Ramos (cell line): ENCODE measurements around the gene GSTO2.

Experiments used
- in situ Hi-C: fragments of 300-500 bp; cut with MboI; formaldehyde crosslinking; loops from one replicate; pipeline ENCODE4 v1.14.3; 2022; ENCODE audit warnings: low sequenced_read_pairs; ENCODE audit not compliant: unreplicated experiment

Gene GSTO2

DNA sequence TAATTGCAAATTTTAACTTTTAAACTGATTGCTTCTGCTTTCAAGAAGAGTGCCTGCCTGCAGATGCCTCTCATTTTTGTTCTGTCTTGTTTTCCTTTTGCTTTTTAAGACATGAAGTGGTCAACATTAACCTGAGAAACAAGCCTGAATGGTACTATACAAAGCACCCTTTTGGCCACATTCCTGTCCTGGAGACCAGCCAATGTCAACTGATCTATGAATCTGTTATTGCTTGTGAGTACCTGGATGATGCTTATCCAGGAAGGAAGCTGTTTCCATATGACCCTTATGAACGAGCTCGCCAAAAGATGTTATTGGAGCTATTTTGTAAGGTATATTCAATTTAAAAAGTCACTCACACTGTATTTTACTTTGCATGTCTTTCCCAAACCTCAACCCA lies 8.8 kb downstream of the GSTO2 start:
- in situ Hi-C loops: no loop called here

DNA sequence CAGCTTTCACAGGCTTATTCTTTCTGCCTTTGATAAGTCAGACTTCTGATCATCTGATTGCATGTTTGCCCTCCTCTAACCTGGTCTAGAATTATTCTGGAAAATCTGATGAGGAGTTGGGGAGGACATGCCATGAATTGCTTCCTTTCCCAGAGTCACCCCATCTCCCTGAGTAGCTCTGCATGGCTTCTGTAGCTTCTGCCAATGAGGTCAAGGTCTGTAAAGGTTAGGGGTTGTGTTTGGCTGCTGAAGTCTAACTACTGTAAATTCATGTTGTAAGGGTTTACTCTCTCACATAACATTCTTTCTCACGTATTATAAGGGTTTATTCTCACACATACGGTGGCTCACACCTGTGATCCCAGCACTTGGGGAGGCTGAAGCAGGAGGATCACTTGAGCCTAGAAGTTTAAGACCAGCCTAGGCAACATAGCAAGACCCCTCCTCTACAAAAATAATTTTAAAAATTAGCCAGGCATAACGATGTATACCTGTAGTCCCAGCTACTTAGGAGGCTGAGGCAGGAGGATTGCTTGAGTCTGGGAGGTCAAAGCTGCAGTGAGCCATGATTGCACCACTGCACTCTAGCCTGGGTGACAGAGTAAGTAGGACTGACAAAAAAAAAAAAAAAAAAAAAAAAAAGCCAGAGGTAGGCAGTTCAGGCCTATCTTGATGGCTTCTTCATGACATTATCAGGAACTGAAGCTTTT lies 10.7 kb downstream of the GSTO2 start:
- in situ Hi-C loops: no loop called here

DNA sequence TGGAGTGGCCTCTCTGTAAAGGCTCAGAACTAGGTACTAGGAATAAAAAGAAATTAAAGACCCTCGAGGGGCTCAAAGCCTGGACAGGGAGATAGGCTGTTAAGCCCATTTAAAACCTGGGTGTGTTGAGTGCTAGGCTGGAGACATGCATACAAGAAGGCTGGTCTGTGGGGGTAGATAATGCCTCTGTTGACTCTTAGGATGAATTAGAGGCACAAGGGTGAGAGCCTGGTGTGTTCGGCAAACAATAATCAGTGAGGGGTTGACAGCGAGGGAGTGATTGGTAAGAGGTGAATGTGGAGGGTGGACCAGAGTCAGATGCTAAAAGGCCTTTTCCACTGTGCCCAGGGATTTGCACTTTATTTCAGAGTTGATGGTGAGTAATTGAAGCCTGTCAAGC lies 12.7 kb downstream of the GSTO2 start:
- in situ Hi-C loops: no loop called here

DNA sequence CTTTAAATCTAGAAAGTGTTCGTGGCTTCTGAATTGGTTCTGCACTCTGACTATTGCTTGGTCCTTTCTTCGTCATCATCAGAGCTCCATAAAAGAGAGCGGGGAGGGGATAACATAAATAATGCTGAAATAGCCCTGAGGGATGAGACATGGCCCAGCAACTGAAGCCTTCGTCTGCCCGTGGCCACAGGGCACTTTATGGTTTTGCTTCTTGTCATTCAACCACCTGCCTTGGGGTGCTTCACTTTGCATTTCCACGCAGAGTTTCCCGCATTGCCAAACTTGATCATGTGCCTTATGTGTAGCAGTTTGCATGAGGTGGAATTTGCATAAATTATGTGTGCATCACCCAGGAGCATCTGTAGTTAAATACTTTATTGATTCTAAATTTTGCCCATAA lies 15.9 kb downstream of the GSTO2 start:
- in situ Hi-C loops: no loop called here

DNA sequence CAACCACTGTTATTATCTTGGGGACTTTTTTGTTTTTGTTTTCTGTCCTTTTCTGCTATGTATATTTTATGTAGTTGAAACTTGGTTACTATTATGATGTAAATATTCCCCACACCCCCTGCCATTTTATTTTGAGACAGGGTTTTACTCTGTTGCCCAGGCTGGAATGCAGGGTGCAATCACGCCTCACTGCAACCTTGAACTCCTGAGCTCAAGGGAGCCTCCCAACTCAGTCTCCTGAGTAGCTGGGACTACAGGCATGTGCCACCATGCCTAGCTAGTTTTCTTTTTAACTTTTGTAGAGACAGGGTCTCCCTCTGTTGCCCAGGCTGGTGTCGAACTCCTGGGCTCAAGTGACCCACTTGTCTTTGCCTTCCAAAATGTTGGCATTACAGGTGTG lies 18.0 kb downstream of the GSTO2 start:
- in situ Hi-C loops: no loop called here

DNA sequence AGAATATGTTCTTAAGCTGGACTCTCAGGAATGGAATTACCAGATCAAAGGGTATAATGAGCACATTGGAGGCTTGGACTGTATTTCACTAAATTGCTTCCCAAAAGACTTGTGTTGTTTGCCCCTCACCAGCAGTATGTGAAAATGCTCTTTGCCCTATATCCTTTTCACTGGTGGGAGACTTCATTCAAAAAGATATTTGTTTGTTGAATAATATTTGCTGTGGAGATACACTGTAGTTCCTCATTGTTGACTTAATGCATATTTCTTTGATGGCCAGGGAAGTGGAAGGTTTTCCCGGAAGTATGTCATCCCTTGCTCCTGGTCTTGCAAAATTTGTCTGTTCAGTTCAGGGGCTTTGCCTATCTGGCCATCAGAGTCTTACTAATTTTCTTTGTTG lies 19.4 kb downstream of the GSTO2 start:
- in situ Hi-C loops: no loop called here

DNA sequence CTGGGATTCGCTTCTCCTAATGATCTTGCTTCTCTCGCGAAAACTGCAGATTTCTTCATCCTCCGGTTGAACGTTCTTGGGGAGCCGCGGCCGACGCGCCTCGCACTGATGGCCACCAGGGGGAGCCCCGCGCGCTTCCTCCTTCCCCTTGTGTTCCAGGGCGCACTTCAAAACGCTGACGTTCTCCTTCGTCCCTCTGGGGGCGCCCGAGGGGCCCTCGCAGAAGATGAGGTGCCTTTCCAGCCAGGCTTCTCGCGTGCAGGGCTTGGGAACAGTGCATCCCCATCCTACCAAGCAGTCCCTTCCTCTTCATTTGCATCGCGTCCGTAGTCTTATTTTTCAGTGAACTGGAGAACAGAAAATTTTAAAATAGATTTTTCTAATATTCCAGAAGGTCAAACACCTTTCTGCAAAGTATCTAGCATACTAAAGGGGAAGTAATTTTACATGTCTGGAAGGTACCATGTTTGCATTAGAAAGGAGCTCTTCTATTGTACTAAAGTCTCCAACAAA lies 22.5 kb downstream of the GSTO2 start:
- in situ Hi-C loops: loop anchor here (10.0 kb wide), 1 partner anchor 53 kb away; no protein-coding TSS in a partner anchor

DNA sequence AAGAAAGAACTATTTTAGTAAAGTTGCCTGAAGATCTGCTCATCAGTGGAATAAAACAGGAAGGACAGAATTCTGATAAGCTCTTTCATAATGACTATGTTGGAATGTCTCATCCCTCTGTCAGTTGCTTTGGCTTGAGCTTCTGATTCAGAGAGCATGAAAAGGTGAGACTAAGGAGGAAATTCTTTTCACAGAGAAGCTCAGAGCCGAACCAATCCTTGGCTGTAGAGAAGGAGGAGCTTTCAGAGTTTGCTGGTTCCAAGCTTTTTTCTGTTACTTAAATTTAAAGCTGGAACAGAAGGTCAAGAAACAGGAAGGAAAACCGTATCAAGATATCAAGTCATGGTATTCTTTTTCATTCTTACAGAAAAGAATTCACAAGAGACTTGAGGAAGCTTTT lies 24.0 kb downstream of the GSTO2 start:
- in situ Hi-C loops: loop anchor here (10.0 kb wide), 1 partner anchor 52 kb away; no protein-coding TSS in a partner anchor

DNA sequence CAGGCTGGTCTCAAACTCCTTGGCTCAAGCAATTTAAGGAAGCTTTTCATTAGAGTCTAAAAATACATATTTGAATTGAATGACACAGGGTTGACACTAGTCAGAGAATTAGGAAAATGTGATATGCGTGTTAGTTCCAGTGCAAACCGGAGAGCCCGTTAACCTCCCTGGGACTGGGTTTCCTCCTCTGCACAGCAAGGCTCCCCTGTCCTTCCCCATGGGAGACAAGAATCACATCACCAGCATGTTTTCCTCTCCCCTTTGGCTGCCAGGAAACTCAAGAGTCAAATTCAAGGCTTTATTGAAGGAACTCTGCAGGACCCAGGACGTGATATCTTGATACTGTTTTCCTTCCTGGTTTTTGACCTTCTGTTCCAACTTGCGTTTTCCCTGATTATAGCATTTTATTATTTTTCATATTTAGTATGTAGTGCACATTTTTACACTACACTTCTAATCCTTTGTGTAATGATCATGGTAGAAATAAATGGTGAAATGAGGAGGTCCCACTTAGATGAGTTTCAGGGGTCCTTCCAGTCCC lies 24.9 kb downstream of the GSTO2 start:
- in situ Hi-C loops: loop anchor here (10.0 kb wide), 1 partner anchor 51 kb away; no protein-coding TSS in a partner anchor

DNA sequence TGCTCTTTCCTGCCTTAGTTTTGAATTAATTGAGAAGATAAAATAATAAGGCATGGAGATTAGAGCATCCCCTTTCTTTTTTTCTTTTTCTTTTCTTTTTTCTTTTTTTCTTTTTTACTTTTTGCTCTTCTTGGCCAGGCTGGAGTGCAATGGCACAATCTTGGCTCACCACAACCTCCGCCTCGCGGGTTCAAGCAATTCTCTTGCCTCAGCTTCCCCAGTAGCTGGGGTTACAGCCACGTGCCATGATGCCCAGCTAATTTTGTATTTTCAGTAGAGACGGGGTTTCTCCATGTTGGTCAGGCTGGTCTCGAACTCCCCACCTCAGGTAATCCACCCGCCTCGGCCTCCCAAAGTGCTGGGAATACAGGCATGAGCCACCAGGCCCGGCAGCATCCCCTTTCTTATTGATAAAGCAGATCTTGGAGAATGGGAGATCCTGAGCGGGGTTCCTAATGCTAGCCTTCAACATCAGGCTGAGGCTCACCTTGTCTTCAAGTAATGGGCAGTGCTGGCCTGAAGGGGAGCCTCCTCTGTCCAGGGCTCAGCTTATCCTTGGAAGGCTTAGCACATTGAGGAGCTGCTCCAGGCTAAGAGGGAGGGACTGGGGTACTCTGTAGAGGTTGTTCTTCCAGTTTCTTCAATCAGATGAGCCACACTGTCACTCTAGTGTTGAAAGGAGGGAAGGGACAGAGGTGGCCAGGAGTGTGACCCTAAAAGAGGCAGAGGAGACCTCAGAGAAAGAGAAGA lies 27.9 kb downstream of the GSTO2 start:
- in situ Hi-C loops: loop anchor here (10.0 kb wide), 1 partner anchor 48 kb away; no protein-coding TSS in a partner anchor

DNA sequence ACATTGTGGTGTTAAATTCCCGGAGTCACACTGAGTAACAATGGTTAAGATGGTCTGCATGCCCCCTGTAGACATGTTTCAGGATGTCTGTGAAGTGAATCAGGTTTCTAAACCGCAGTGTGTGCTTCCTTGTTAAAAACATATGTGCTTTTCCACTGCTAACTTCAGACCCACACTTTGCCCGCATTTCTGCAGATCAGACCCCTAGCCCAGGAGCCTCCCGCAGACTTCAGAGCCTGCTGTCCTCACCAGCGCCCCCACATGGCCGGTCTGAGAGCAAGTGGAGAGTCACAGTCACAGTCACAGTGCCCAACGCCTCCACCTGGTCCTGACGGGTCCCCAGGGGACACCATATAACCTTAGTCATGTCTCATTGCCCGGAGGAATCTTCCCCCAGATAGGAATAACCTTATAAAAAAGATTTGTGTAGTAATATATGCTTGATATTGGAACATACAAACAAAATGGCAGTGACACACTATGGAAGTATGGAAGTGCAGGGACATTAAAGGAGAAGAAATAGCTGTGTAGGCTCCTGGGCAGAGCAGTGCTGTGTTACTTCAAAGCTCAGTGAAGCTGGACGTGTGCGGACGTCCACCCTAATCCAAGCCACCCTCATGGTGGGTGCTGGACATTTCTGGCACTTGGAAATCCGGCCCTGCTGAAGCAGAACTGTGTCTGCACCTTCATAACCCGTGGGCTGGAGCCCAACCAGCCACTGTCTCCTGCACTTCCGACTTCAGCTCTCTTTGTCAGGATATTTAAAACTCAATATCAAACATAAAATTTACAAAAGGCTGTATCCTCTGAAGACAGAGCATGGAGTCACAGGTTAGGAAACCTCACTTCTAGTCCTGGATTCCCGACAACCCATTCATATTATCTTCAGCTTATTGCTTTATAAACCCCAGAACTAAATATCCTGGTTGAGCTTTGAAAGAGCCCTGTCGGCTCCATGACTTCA lies 29.0 kb downstream of the GSTO2 start:
- in situ Hi-C loops: loop anchor here (10.0 kb wide), 1 partner anchor 47 kb away; no protein-coding TSS in a partner anchor

DNA sequence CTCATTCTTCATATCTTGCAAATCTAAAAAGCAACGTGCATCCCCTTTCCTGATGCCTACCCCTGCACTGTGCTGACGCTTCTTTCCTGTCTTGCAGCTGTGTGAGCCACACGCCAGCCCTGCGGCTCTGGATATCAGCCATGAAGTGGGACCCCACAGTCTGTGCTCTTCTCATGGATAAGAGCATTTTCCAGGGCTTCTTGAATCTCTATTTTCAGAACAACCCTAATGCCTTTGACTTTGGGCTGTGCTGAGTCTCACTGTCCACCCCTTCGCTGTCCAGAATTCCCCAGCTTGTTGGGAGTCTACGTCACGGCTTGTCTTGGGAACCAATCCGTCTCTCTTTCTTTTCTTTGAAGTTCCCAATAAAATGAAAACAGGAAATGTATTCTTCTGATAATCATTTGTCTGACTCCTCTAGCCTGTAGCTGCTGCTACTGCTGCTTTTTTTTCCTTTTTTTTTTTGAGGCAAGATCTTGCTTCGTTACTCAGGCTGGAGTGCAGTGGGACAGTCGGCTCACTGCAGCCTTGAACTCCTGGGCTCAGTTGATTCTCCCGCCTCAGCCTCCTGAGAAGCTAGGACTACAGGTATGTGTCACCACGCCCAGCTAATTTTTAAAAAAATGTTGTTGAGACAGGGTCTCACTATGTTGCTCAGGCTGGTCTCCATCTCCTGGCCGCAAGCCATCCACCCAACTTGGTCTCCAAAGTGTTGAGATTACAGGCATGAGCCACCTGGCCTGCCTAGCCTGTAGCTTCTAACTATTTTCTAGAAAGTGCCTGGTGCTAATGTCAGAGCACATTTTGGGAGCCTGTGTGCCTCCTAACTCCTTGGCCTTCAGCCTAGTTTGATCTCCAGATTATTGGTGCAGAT lies 30.3 kb downstream of the GSTO2 start:
- in situ Hi-C loops: loop anchor here (10.0 kb wide), 1 partner anchor 46 kb away; no protein-coding TSS in a partner anchor

DNA sequence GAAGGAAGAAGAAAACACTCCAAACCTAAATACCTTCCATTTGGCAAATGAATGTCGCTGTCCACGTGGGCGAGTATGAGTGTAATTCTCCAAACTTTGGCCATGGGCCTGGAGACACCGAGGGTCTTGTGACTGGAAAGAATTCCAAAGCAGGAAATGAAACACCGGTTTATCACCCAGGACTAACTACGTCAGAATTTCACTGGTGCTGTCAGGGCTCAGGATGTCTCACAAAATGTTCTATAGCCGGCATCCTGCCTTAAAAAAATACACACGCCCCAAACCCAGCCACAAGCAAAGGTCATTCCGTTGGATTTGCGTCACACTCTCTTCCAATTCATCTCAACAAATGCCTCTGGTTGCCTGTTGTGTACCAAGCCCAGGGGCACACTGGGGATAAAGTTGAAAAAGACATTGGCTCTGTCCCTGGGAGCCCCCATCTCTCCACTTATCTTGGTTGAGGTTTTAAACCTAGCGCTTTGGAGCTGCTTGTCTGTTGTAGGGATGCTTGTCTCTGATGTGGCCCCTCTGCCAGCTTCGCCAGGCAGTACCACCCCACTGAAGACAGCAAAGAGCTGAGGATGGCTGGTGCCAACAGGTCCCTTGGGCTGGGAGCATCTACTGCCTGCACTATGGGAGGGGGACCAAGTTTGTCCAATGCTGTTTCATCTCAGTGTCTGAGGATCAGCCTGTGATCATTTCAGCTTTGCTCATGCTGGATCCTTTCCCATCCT lies 31.2 kb downstream of the GSTO2 start:
- in situ Hi-C loops: no loop called here

DNA sequence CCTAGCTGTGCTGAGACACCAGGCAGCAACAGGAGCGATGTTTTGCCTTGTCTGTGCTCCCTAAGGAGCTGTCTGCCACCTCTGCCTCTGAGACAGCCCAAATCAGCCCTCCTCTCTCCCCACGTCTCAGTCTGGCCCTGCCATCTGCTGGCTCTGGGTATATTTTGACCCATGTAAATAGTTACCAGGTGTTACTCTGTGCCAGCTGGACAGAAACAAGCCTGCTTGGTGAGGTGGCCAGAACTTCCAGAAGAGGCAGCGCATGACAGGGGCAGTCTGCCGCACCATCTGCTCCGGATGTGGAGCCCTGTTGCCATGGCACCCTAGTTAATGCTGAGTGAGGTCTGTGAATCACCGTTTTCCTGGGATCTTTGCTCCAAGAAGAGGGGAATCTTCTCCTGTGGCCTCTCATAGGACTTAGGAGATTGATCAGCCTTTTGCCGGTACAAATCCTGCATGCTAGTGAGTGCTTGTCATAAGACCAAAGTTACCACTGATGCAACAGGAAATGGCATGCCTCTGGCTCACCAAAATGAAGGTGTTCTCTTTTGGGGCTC lies 31.8 kb downstream of the GSTO2 start:
- in situ Hi-C loops: no loop called here

DNA sequence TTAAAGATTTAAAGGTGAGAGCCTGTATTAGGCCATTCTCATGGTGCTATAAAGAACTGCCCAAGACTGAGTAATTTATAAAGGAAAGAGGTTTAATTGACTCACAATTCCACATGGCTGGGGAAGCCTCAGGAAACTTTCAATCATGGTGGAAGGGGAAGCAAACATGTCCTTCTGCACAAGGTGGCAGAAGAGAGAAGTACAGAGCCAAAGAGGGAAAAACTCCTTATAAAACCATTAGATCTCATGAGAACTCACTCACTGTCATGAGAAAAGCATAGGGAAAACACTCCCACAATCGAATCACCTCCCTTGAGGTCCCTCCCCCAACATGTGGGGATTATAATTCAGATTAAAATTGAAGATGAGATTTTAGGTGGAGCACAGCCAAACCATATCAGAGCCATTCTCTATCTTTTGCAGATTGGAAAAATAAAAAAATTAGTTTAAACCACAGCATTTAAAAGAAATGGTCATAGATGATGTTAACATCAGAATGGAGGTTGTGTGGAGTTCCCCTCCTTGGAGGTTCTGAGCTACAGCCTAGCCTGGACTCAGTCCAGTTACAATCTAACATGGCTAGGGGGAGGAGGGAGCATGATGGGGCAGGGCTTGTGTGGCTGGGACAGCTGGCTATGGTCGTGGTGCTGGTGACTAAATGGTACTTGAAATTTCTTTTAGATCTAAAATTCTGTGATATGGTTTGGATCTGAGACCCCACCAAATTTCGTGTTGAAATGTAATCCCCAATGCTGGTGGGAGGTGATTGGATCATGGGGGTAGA lies 33.1 kb downstream of the GSTO2 start:
- in situ Hi-C loops: no loop called here

DNA sequence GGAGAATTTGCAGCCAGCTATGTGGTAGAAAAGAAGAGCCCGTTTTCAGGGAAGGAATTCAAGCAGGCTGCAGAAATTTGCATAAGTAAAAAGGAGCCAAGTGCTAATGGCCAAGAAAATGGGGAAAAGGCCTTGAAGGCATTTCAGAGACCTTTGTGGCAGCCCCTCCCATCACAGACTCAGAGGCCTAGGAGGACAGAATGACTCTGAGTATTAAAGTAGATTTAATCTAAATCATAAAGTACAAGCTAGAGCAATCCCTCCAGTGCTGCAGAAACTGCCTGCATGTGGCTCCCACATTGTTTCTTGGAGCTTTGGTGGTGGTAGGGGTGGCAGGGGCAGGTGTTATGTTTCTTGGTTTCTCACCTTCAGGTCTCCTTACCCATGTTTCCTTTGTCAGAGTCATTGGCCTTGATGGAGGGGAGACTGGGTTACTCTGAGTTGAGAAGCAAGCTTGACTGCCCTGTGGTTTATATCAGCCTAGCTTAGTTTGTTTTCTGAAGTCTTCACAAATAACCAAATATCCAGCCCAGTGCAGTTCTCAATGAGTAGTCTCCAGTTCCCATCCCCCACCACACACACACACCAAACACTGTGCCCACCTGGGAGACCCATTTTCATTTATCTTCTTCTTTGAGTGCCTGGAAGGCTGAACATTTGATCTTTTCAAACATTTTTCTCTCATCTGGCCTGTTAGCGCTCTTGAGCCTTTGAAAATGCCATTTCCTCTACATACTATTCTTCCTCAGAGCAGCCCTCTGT lies 34.8 kb downstream of the GSTO2 start:
- in situ Hi-C loops: no loop called here

DNA sequence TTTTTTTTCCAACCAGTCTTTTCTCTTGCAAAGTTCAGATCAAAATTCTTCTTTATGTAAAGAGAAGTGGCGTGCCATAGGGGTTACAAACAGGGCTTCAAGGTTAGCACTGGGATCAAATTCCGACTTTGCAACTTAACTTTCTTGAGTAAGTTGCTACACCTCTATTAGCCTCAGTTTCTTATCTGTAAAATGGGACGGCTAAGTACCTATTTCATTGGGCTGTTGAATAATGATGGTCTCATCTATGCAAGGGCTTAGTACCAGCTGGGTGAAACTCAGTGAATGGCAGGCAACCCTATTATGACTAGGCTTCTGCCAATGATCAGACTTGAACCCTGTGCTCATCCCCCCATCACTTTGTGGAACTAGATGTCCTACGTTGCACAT lies 35.4 kb downstream of the GSTO2 start:
- in situ Hi-C loops: no loop called here
